HG02623 (cell line): ENCODE results near the gene SSC5D.
"Not testable (repeated sequence)": the region's sequence is repeated elsewhere in the genome, so short reads cannot be mapped to it uniquely, and the experiment has no call there.

Experiments used
- ATAC-seq: cut with Tn5 transposase; IDR thresholded peaks from one replicate; pipeline ENCODE4 v1.9.1; 2021; ENCODE audit warnings: moderate library complexity; ENCODE audit not compliant: unreplicated experiment

The SSC5D gene

DNA sequence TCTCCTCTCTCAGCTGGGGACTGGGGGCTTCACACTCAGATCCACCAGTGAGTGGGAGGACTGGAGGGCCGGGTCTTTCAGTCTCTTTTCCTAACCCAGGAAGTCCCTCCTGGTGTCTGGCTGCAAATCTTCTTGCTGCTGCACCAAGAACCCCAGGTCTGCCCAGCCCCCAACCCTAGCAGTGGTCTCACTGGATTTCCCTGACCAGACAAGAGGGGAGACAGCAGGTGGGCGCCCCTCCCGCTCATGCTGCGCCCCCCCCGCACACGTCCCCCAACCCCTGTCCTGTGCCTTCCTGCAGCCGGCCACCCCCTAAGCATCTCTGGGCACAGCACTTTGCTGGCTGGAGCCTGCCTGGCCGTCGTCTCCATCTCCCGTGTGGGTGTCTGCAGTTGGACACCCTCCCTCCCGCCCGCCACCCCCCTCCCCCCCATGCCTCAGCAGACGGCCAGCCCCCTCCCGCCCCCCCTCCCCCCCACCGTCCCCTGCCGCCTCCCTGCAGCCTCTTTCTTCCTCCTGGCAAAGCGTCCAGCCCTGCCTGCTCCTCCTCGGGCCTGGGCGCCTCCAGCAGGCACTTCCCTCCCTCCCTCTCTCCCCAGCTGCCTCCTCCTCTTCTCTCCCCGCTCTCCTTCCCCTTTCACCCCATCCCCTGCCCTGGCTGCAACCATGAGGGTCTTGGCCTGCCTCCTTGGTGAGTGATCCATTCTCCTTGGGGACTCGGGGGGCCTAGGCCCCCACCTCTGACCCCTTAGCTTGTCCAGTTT is at the start of gene SSC5D:
TSS of gene SSC5D (plus strand) at position 513 of the 764 bp plus-strand sequence. CDS start at position 667, 154 bp downstream.
- ATAC-seq, result no peak

GRCh38 chr19:55439052-55439451 is 49.2 kb upstream of the SSC5D start:
- no peak for ATAC-seq

GRCh38 chr19:55440411-55441105 is 47.7 kb upstream of the SSC5D start:
- ATAC-seq, result no peak

DNA sequence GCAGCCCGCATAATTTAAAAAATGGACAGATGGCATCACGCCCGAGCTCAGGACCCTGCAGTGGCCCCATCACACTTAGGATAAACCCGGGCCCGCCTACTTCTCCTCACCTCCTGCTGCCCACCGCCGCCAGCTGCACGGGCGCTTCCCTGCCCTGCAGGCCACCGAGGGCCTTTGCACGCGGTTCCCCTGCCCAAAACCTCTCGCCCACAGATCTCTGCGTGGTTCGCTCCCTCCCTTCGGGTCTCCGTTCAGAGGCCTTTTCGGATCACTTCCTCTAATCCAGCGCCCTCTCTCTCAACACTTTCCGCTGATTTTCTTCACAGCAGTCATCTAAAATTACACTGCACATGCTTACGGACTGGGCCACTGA is 46.9 kb upstream of the SSC5D start:
- no peak for ATAC-seq

DNA sequence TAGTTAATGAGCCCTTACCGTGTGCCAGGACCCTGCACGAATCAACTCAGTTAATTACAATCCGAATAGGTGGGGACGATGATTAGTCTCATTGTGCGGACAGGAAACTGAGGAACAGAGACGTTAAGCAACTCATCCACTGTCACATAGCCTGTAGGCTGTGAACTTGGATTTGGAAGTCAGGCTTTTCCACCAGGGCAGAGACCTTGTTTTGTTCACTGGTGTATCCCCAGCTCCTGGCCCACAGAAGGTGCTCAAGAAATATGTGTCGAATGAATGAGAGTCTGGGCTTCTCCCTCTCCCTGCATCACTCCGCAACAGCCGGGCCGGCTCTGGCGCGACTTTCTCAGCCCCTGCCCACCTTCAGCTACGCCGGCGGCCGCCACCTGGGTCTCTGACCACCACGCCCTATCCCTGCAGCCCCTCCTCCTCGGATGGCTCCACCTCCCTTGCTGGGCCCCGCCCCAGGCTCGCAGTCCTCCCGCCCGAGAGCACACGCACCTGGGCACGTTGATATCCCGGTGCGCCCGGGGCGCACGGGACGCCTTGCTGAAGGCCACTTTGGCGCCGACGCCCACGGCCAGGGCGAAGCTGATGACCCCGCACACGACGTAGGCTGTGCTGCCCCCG is 46.4 kb upstream of the SSC5D start:
- no peak for ATAC-seq

DNA sequence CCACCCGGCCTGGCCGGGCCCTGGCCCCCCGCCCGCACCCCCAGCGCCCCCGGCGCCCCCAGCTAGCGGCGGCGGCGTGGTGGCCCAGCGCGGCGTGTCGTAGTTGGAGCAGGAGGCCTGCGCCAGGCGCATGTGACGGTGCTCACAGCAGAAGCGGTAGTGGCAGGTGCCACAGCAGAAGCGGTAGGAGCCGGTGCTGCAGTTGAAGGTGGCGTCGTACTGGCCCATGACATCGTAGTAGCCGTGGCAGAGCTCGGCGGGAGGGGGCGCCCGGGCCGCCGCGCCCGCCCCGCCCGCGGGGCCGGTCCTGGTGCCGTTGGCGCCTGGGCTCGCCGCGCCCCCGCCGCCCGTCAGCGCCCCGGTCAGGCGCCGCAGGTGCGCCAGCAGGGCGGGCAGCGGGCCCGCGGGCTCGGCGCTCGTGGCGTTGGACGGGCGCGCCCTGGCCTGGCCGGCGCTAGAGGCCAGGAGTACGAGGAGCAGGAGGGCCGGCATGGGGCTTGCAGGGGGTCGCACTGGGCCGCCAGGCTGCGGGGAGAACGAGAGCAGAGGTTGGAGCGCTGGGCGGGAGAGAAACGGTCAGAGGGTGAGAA is 45.8 kb upstream of the SSC5D start:
- no peak for ATAC-seq

DNA sequence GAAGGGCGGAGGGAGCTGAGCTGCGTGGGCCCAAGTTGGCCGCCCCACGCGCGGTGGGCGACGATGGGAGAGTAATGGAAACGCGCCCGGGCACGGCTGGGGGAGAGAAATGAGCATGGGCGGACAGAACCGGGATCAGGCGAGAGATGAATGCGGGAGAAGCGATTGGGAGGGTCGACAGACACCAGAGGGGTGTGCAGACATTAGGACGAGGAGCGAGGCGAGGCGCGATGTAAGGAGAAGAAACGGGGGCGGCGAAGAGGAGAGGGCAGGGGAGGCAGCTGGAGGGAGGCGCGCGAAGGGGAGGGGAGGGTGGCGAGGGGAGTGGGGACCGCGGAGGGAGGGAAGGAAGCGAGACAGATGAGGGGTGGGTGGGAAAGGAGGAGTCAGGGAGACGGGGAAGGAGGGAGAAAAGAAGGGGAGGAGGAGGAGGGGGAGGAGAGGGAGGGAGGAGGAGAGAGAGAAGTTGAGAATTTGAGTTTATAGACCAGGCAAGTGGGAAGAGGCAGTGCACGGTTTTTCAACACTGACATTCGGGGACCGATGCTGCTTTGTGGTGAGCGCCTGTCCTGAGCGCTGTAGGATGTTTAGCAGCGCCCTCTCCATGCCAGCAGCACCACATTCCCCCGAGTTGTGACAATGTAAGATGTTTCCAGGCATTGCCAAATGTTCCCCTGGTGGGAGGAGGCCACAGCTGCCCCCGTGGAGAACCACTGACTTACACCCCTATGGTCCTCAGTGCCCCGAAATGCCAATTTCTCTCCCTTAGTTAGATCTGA is 45.0 kb upstream of the SSC5D start, which contains the start of gene SHISA7:
TSS of gene SHISA7 (minus strand) at position 256 of the 779 bp plus-strand sequence. CDS start 437 bp downstream, outside the sequence.
- ATAC-seq, result no peak

GRCh38 chr19:55443824-55444480 is 44.3 kb upstream of the SSC5D start:
- no peak for ATAC-seq

- ATAC-seq, result no peak
These were observed 43.6 kb upstream of the SSC5D start for GRCh38 chr19:55444646-55445045.

- ATAC-seq, result no peak
These were observed 42.2 kb upstream of the SSC5D start for GRCh38 chr19:55446060-55446459.

DNA sequence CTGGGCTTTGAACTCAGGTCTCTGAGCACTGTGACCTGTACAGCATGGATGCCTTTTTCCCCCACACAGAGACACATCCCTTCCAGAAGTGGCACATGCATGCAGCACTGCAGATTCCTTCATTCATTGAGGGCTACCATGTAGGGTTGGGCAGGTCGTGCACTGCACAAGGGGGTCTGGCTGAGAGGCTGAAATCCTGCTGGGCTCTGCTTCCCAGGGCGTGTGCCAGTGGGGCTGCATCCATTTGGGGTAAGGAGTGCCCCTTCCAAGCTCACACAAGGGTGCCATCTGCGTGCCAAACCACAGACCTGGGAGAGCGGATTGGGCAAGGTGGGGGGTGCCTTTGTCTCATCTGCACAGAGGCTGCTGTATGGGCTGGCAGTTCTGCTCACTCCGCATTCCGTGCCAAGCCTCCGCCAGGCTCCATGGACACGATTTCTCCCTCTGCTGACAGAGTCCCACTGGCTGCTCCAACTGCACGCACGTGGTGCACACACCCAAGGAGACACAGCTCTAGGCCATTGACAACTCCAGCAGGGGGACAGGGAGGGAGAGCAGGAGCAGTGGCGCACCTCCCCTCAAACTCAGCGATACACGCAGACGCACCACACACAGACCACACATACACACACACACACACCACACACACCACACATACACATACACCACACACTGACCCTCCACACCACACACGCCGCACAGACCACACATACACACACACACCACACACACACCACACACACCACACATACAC is 40.6 kb upstream of the SSC5D start:
- ATAC-seq, result no peak

DNA sequence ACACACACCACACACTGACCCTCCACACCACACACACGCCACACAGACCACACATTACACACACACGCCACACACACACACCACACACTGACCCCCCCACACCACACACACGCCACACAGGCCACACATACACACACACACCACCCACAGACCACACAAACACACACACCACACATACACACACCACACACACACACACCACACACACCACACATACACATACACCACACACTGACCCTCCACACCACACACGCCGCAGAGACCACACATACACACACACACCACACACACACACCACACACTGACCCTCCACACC is 40.1 kb upstream of the SSC5D start:
- ATAC-seq, result not testable (repeated sequence)

GRCh38 chr19:55449469-55449868 is 38.8 kb upstream of the SSC5D start:
- ATAC-seq, result no peak

GRCh38 chr19:55451163-55451964 is 36.9 kb upstream of the SSC5D start:
- ATAC-seq, result no peak

DNA sequence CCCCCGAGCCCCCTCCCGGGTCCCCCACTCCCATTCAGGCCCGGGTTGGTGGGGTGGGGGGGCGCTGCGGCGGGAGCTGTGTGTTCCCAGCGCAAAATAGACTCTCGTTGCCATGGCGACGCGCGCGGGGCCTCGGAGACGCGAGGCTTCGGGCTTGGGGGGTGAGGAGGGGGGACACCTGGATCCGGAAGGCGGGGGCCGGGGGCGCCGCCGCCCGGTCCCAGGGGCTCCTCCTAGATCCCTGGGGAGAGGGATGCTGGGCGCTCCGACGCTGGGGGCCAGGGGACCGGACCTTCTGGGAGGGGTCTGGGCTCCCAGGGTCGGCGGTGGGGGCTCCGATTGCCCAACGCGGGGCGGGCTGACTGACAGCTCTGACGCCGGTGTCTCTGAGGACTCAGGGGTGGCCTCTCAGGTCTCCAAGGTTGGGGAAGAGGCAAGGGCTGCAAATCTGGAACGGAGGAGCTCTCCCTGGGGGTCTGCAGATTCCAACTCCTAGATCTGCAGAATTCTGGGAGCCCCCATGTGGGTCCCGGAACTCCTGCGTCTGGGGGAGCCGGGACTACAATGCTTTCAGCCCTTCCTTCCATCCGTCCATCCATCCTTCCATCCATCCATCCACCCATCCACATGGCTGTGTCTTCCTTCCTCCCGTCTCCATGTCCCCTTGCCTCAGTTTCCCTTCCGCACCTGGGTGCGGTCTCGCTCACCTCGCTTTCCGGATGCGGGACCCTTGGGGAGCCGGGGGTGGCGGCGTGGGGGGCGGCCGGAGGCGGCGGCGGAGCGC is 36.1 kb upstream of the SSC5D start:
- no peak for ATAC-seq

DNA sequence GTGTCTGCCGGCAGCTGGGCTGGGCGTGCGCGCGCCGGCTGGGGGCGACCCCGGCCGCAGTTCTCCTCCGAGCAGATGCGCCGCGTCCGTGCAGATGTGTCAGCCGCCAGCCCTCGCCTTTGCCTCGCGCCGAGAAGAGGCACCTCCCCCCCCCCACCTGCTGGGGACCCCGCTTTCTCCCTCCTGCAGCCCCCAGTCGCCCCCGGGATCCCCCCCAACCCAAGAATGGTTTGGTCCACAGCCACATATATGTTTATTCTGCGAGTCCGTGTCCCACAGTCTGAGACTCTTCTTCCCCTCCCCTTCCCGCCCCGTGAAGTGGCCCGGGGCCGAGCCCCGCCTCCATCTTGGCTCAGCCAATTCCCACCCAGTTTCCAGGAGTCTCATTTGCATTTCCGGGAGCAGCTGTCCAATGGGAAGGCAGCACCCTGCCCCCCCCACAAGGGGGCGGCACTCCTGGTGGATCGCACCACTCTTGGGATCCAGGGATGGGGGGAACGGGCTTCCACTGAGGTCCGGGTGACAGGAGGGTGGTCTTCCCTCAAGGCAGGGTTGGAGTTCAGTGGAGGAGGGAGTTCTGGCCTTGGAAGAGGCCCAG is 35.4 kb upstream of the SSC5D start:
- ATAC-seq, result no peak

DNA sequence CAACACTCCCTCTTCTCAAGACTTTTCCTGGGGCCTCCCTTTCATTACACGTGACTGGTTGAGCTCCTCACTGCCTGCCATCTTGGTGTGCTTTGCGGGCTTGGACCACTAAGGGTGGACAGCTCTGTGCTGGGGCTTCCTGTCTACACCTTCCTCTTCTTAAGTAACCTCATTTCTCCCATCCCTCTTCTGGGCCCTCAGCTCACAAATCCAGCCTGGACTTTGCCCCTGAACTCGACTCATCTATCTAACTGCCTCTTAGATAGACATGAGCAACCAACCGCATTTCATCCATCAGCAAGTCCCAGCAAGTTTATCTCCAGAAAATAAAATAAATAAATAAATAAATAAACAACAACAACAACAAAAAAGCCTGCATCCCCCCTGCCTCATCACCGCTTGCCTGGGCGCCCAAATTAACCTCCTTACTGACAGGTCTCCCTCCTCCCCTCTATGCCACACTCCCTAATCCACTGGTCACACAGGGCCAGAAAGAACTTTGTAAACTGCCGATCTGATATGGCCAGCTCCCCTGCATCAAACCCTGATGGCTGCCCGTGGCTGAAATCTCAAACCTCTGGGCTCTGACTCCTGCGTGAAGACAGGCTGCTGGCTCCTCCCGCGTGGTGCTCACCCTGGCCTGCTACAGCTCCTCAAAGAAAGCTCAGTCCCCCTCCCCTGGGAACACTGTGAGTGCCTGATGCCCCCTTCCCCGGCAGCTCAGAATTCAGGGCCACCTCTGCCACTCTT is 34.5 kb upstream of the SSC5D start:
- ATAC-seq, result no peak
